Upper lobe of left lung (tissue), 6 donors: ENCODE data around the gene OR2J2. TPM values are rescaled to one million over a fixed set of nuclear protein-coding genes. Genes with fewer than 3 reads are reported as not detected.
"Not testable (repeated sequence)": the region's sequence is repeated elsewhere in the genome, so short reads cannot be mapped to it uniquely, and the experiment has no call there.

Source experiments
- ATAC-seq, 2 donors: fragments of 200-7000 bp; cut with Tn5 transposase; one replicate each; pipeline ENCODE4 v1.9.1; 2022; ENCODE audit warnings: mild to moderate bottlenecking in 2 of 2, moderate library complexity in 2 of 2; ENCODE audit not compliant: low FRiP score in 2 of 2
- DNase-seq, 2 donors: peaks; one replicate each; pipeline ENCODE4 v3.0.0-alpha.2; 2019 to 2020
- H3K27ac ChIP-seq, 4 donors: fragments of 200-600 bp; sonication (generic); one replicate each; pipeline ENCODE4 v1.5.1; 2016 to 2019
- H3K27me3 ChIP-seq, 4 donors: fragments of 200-600 bp; sonication (generic); one replicate each; pipeline ENCODE4 v1.5.1; 2017 to 2019
- H3K36me3 ChIP-seq, 4 donors: fragments of 200-600 bp; sonication (generic); one replicate each; pipeline ENCODE4 v1.5.1; 2016 to 2019
- H3K4me1 ChIP-seq, 4 donors: fragments of 200-600 bp; sonication (generic); one replicate each; pipeline ENCODE4 v1.5.1; 2018 to 2019
- H3K4me3 ChIP-seq, 4 donors: fragments of 200-600 bp; sonication (generic); one replicate each; pipeline ENCODE4 v1.5.1; 2017 to 2019; ENCODE audit warnings: mild to moderate bottlenecking in 2 of 4, moderate library complexity in 1 of 4
- H3K9me3 ChIP-seq, 4 donors: fragments of 200-600 bp; sonication (generic); one replicate each; pipeline ENCODE4 v1.5.1; 2018 to 2019
- CTCF ChIP-seq, 6 experiments: fragments of 450-650 bp in 4 of 6; fragments of 200-600 bp in 2 of 6; sonication (generic) in 2 of 6; IDR thresholded peaks; one replicate each; pipeline ENCODE4 v1.5.1; 2016 to 2019; ENCODE audit warnings: antibody characterized with exemption in 6 of 6
- EP300 ChIP-seq, 4 donors: sonication (generic); formaldehyde crosslinking; IDR thresholded peaks; one replicate each; pipeline ENCODE4 v1.5.1; 2017; ENCODE audit warnings: antibody characterized with exemption in 4 of 4, control low read depth in 2 of 4
- POLR2A ChIP-seq, 4 donors: fragments of 450-650 bp; IDR thresholded peaks; one replicate each; pipeline ENCODE4 v1.5.1; 2016 to 2017; ENCODE audit warnings: antibody characterized with exemption in 4 of 4, mild to moderate bottlenecking in 2 of 4
- POLR2AphosphoS5 ChIP-seq, 2 donors: sonication (generic); formaldehyde crosslinking; IDR thresholded peaks; one replicate each; pipeline ENCODE4 v1.5.1; 2017; ENCODE audit warnings: antibody characterized with exemption in 2 of 2
- WGBS, 2 donors: methylation state at CpG; one replicate each; pipeline ENCODE4 v1.1.5; 2017 to 2018; 5-methylcytosine and 5-hydroxymethylcytosine counted together
- total RNA-seq, 6 donors: library from RNA; depleted of rRNA in 4 of 6; stranded (reverse); fragments of >200 nt in 4 of 6; gene quantifications; one replicate each; pipeline versions ENCODE4 v1.1.0 to v1.2.1, GENCODE V29; 2016 to 2021
- donor health status: DM: no; HTN: no; CAD: no; lungs with moderate emphysema.
- donor health status: DM: no; HTN: yes; CAD: no; lungs with severe emphysema.

Gene OR2J2
- not detected for total RNA-seq

- 73 to 76% methylated on average over 2 of the region's 2 CpGs for WGBS, 2 donors
- H3K4me3 ChIP-seq, H3K4me1 ChIP-seq, H3K36me3 ChIP-seq, H3K27ac ChIP-seq, DNase-seq, ATAC-seq, H3K9me3 ChIP-seq, H3K27me3 ChIP-seq: not testable (repeated sequence)
Measured at GRCh38 chr6:29170607-29171006, at the start of gene OR2J2. TSS of gene OR2J2 (plus strand) at chr6:29170907. CDS start at chr6:29173636, 2,729 bp downstream.

DNA sequence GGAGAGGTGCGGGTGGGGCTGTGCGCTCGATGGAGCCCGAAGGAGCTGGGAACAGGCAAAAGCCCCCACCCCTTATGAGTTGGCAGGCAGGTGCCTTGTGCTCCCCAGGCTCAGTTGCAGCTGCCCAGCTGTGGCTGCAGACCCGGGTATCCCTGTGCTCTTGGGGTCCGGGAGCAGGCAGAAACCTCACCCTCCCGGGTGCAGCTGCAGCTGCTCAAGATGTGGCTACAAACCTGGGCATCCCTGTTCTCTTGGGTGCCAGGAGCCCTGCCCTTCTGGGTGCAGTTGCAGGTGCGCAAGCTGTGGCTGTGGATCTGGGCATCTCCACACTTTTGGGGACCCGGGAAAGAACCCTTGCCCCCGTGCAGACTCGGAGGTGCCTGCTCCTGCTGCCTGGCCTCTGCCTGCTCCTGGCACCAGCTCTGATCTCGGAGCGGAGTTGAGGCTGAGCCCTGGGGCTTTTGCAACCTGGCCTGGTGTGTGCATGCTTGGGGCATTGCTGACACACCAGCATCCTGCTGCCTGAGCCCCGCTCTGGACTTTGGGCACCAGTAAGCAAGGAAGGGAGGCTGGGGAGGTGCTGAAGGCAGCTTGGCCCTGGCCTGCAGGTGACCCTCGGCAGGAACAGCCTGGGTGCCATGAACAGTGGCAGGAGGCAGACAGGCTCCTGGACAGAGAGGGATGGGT is 41.2 kb upstream of the OR2J2 start:
- Histone ChIP-seq H3K4me1 (no peaks in the 10 kb centered on the region), H3K4me3 (no peak overlapping the region), H3K27ac (no peak overlapping the region), H3K9me3 (no peaks in the 10 kb centered on the region), H3K36me3 (no peaks in the 10 kb centered on the region), H3K27me3 (no peaks in the 10 kb centered on the region)
- DNase-seq, result peak in 1 of 2 donors; percentile 53
- ATAC-seq, result peak; percentile 28 to 30
- no peak for TF ChIP-seq EP300 (IDR thresholded peaks at IDR 0.05)
- WGBS, 2 donors, result 68 to 85% methylated on average over 9 to 10 of the region's 15 CpGs

GRCh38 chr6:29130644-29131043 is 40.1 kb upstream of the OR2J2 start:
- peak in 1 of 2 donors; percentile 24 for DNase-seq
- Histone ChIP-seq H3K27me3 (no peaks in the 10 kb centered on the region), H3K4me1 (no peaks in the 10 kb centered on the region), H3K4me3 (no peak overlapping the region), H3K36me3 (no peaks in the 10 kb centered on the region), H3K27ac (no peak overlapping the region), H3K9me3 (no peaks in the 10 kb centered on the region)
- peak; percentile 14 to 61 for ATAC-seq
- TF ChIP-seq CTCF (IDR thresholded peaks at IDR 0.05), result no peak
- TF ChIP-seq POLR2AphosphoS5 (IDR thresholded peaks at IDR 0.05), result no peak
- 73 to 80% methylated on average over 1 to 4 of the region's 4 CpGs for WGBS, 2 donors

DNA sequence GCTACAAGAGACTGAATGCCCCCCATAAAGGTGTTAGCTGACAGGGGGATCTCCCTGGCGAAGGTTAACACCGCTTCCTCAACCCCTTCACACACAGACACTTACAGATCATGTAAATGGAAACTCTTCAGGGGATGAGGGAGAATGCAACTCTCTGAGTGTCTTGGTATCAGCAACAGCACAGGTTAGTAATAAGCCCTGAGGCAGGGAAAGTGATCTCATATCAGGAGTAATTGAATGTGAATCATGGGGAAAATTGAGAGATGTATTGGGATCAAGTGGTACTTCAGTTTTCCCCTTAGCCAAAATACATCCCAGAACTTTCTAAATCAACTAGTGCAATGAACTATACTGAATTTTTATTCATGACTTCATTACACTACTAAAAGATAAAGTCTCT is 39.0 kb upstream of the OR2J2 start:
- WGBS, 2 donors, result 70 to 73% methylated on average over 2 of the region's 2 CpGs
- ATAC-seq (no peak), DNase-seq (no peak)
- H3K36me3 ChIP-seq, result no peaks in the 10 kb centered on the region
- no peaks in the 10 kb centered on the region for H3K27me3 ChIP-seq
- TF ChIP-seq CTCF (IDR thresholded peaks at IDR 0.05) (no peak), EP300 (IDR thresholded peaks at IDR 0.05) (no peak), POLR2AphosphoS5 (IDR thresholded peaks at IDR 0.05) (no peak), POLR2A (IDR thresholded peaks at IDR 0.05) (no peak)
- no peak overlapping the region for H3K4me3 ChIP-seq
- no peak overlapping the region for H3K27ac ChIP-seq
- no peaks in the 10 kb centered on the region for H3K9me3 ChIP-seq
- no peaks in the 10 kb centered on the region for H3K4me1 ChIP-seq

- DNase-seq, result no peak
- ATAC-seq, result no peak
- Histone ChIP-seq H3K4me3 (no peak overlapping the region), H3K9me3 (no peaks in the 10 kb centered on the region), H3K36me3 (no peaks in the 10 kb centered on the region), H3K27ac (no peak overlapping the region), H3K27me3 (no peaks in the 10 kb centered on the region), H3K4me1 (no peaks in the 10 kb centered on the region)
- WGBS, 2 donors, result 79 to 80% methylated on average over 4 of the region's 4 CpGs
- TF ChIP-seq CTCF (IDR thresholded peaks at IDR 0.05) (no peak), POLR2A (IDR thresholded peaks at IDR 0.05) (no peak), POLR2AphosphoS5 (IDR thresholded peaks at IDR 0.05) (no peak), EP300 (IDR thresholded peaks at IDR 0.05) (no peak)
Measured at GRCh38 chr6:29137724-29138123, 33.0 kb upstream of the OR2J2 start.

GRCh38 chr6:29141606-29142005 is 29.1 kb upstream of the OR2J2 start:
- H3K27ac ChIP-seq, result no peak overlapping the region
- no peaks in the 10 kb centered on the region for H3K4me1 ChIP-seq
- 92 to 98% methylated on average over 1 of the region's 1 CpG for WGBS, 2 donors
- H3K27me3 ChIP-seq, result no peaks in the 10 kb centered on the region
- TF ChIP-seq POLR2AphosphoS5 (IDR thresholded peaks at IDR 0.05), result no peak
- no peak for TF ChIP-seq EP300 (IDR thresholded peaks at IDR 0.05)
- no peak for TF ChIP-seq POLR2A (IDR thresholded peaks at IDR 0.05)
- TF ChIP-seq CTCF (IDR thresholded peaks at IDR 0.05), result no peak
- DNase-seq (no peak), ATAC-seq (no peak)
- H3K36me3 ChIP-seq, result no peaks in the 10 kb centered on the region
- H3K4me3 ChIP-seq, result no peak overlapping the region
- no peaks in the 10 kb centered on the region for H3K9me3 ChIP-seq
